KG1 (cell line): ENCODE data around the gene APRT.

ENCODE experiments used
- DNase-seq: peaks from one replicate; lab custom pipeline; 2025; lab: John Stamatoyannopoulos, UW

APRT gene

DNA sequence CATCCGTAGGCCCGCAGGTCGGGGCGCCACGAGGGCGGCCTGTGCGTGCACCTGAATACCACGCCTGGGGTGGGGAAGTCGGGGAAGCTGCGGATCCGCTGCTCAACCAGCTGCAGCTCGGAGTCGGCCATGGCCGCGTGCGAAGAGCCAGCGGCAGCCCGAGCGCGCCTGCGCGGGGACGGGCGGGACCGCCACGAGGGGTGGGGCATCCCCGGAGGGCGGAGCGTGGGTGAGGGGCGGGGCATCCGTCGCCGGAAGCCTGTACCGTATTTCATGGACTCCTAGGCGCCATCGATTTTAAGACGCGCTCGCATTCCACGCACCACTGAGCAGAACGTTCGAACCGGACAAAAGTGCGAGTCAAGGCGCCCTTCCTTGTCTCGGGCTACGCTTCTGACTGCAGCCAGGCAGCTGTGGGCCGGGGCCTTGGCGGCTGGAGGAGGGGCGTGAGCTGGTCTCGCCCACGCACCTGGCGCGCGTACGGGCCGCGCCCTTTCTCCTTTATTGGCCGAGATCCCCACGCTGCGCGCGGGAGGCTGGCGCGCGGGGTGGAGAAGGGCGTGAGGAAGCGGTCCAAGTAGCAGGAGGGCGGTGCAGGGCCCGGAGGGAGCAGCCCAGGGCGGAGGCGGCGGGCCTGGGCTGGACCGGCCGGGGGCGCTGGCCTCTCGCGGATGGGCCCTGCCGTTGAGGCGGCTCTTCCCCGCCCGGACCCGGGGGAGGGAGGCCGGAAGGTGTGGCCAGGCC, at the start of gene APRT:
TSS of gene APRT (minus strand) at position 160 of the 744 bp plus-strand sequence. CDS start at position 131, 29 bp downstream.
- DNase-seq = peak; percentile 69

GRCh38 chr16:88861359-88861758, 49.6 kb upstream of the APRT start:
- DNase-seq = no peak

DNA sequence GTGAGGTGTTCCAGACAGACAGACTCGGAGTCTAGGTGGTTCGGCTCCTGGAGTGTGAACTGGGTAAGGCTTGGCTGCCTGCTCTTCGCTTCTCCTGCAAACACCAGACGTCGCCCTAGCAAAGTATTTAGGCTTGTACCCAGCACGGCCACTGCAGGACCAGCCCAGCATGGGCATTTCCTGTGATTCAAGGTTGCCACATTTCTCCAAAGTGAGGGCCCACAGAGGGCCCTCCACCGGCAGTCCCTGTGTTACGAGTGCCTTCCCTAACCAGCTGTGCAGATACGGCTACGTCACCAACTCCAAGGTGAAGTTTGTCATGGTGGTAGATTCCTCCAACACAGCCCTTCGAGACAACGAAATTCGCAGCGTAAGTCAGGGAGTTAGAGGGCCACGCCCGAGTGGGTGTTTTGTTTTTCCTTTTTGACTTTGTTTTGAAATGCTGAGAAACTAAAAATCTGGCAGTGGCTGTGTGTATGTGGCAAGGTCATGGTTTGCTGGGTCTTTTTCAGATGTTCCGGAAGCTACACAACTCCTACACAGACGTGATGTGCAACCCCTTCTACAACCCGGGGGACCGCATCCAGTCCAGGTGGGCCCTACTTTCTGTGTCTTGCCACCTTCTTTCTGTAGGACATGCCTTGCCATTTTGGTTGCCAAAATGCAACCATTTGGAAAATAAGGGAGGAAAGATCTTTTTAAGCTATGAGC, 47.8 kb upstream of the APRT start:
- DNase-seq = no peak

GRCh38 chr16:88857728-88858339, 46.1 kb upstream of the APRT start:
- peak; percentile 47 for DNase-seq

GRCh38 chr16:88856828-88857727, 45.4 kb upstream of the APRT start, which contains the start of the genes GALNS and TRAPPC2L:
GALNS (minus strand) TSS chr16:88856947; CDS start chr16:88856877, 70 bp downstream.
TRAPPC2L (plus strand) TSS chr16:88857127; CDS start chr16:88857151, 24 bp downstream.
- peak; percentile 88 for DNase-seq

GRCh38 chr16:88856122-88856827, 44.5 kb upstream of the APRT start:
- no peak for DNase-seq

- DNase-seq = no peak
These were observed 44.0 kb upstream of the APRT start for GRCh38 chr16:88855736-88856121.

DNA sequence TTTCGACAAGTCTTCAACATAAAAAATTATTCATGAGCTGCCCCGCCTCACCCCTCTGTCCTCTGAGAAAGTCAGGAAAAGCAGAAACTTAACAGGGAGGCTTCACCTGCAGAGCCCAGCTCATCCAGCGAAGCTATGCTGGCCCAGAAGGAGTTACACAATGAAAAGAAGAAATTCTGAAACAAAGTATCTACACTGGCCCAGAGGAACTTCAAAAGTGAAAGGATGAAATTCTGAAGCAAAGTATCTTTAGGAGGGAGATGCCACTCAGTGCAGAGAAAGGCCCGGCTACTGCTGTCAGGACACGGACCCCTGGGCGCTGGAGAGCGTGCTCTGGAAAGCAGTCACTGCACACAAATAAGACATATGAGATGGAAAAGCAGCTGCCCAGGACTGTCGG, 43.4 kb upstream of the APRT start:
- DNase-seq = no peak

DNA sequence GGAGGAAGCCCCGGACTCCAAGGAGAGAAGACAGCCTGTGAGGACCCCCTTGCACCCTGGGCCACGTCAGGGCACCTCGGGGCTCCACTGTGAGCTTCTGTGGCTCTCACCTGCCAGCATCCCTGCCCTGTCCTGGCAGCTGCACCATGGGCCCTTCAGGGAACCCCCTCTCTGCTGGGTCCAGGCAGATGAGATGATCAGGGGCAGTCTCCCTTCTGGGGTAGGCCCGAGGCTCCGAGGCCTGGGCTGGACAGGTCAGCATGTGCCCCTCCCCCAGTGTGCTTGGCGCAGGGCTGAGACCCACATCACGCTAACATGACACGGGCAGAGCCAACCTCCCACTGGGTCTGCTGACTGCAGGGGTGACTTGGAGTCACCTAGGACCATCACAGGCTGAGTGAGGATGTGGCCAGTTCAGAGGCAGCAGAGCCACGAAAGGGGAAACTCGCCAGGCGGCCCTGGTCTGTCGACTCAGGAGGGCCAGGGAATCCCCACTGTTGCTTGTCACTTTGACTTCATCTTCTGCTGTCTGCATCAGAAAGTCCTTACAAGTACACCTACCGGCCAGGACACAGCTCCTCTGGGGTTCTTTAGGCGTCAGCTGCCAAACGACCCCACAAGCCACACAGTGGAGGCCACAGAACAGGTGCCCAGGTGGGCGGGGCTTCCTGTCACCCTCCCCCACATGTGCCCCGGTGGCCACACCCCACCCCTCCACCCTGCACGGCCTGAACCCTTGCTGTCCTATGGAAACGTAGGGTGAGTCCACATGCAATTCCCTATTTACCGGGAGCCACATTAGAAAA, 42.8 kb upstream of the APRT start:
- no peak for DNase-seq

DNA sequence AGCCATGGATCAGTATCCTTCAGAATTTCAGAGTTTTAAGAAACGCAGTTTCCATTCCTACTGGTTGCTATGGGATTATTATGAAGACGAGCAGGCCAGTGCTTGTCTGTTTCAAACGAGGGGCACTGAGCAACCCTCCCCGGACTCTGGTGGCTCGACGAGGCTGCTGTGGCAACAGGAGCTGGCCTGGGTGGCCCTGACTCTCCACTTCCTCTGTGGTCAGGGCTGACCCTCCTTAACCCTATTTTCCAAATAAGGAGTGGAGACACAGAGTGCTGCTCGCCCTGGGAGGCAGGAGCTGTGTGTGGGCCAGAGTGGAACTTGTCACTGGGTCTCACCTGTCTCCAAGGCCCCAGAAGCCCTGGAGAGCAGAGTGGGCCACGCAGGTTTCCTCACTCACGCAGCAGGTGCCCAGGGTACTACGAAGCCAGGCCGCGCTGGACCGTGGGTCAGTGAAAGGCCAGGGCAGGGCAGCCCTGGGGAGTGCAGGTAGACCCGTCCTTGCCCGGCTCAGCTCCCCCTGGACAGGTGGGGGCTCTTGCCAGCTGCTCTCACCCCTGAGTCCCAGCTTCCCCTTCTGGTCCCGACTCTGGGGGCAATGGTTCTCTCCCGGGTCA, 41.7 kb upstream of the APRT start:
- no peak for DNase-seq

DNA sequence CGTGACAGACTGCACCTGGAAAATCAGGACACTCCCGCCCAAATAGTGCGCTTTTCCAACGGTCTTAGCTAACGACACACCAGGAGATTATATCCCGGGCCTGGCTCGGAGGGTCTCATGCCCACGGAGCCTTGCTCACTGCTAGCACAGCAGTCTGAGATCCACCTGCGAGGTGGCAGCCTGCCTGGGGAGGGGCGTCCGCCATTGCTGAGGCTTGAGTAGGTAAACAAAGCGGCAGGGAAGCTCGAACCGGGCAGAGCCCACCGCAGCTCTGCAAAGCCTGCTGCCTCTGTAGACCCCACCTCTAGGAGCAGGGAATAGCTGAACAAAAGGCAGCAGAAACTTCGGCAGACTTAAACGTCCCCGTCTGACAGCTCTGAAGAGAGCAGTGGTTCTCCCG, 39.9 kb upstream of the APRT start:
- DNase-seq = no peak

- DNase-seq = no peak
These were observed 38.9 kb upstream of the APRT start for GRCh38 chr16:88850531-88851199.

GRCh38 chr16:88848557-88848956, 36.8 kb upstream of the APRT start:
- no peak for DNase-seq

- no peak for DNase-seq
These were observed 35.9 kb upstream of the APRT start for GRCh38 chr16:88847654-88848053.

DNA sequence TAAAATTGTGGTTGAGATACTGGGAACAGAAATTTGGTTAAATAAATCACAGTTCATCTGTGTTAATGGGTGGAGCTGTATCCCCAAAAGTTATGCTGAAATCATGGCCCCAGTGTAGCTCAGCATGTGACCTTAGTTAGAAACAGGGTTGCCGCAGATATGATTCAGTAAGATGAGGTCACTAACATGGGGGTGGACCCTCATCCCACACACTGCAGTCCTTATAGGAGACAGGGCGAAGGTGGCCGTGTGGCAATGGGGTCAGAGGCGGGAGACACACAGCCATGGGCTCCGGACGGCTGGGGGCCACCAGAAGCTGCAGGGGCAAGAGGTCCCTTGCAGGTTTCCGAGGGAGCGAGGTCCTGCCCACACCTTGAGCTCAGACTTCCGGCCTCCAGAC, 34.4 kb upstream of the APRT start:
- no peak for DNase-seq

DNA sequence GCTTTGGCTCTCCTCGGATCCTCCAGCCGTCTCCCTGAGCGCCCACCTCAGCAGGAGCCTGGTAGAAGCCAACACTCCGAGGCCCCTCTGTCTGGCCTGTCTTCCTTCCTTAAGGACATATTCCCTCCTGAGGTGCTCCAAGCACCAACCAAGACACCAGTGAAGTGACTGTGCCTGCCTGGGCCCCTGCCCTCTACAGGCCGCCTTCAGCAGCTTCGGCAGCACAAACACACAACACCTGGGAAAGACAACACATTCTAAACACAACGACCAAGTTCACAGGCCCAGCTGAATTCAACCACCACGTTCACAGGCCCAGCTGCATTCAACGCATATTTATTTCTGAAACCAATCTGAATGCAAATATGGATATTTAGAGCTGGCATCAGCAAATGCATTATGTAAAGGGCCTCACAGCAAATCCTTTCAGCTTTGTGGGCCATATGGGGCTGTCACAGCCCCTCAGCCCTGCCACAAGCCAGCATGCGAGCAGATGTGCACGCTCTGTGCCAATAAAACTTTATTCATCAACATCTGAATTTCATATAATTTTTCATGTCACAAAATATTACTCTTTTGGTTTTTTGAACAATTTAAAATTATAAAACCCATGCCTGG, 32.8 kb upstream of the APRT start:
- no peak for DNase-seq

GRCh38 chr16:88843256-88843655, 31.5 kb upstream of the APRT start:
- no peak for DNase-seq

GRCh38 chr16:88842806-88843205, 31.1 kb upstream of the APRT start:
- DNase-seq = no peak

DNA sequence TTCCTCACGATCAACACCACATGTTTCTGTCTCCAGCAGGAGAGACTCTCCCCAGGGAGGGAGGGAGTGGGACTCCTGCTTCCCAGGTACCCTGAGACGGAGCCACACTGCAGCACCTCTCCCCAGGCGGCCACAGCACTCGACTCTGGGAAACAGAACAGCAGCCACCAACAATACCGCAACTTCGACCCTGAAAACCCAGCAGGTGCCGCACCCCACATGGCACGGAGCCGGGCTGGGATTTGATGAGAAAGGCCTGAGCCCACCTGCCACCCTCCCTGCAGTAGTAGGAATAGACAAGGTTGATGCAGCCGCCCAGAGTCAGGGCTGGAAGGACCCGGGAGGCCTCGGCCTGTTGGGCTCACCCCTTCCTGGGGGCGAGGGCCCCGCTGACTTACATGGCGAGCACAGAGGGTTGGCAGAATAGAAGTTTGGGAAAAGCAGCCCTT, 30.6 kb upstream of the APRT start:
- no peak for DNase-seq
